ENCODE data around the gene ZNF574. TPM values are rescaled to one million over a fixed set of nuclear protein-coding genes. Genes with fewer than 3 reads are reported as not detected.

Gene ZNF574
- total and polyA plus RNA-seq, 2 donors from 2014 or later = 7.2 to 12.7 TPM

GRCh38 chr19:42121656-42122069 is 45.7 kb downstream of the ZNF574 start:
- no peak overlapping the region for H3K27ac ChIP-seq (ENCODE audit: low read depth in 2 of 2, low read length in 2 of 2)
- TF ChIP-seq CTCF (IDR thresholded peaks at IDR 0.05; ENCODE audit: borderline replicate concordance, extremely low read depth, insufficient read depth) = no peak
- intact Hi-C loops (cut with DNase I) = no loop called here
- no peaks in the 10 kb centered on the region for H3K27me3 ChIP-seq (ENCODE audit: control insufficient read depth, insufficient read depth, low read length)
- H3K36me3 ChIP-seq (ENCODE audit: control insufficient read depth in 2 of 3, insufficient read depth in 3 of 3, low read length in 3 of 3) = no peaks in the 10 kb centered on the region
- FAIRE-seq (no peak), DNase-seq (peak in 1 of 5 donors; percentile 77)
- H3K9ac ChIP-seq (ENCODE audit: low read length in 3 of 3) = no peak overlapping the region
- H3K4me1 ChIP-seq (ENCODE audit: control insufficient read depth in 2 of 3, insufficient read depth in 2 of 3, low read depth in 1 of 3, low read length in 3 of 3) = no peaks in the 10 kb centered on the region
- no peaks in the 10 kb centered on the region for H3K9me3 ChIP-seq (ENCODE audit: control insufficient read depth in 2 of 3, insufficient read depth in 1 of 3, low read length in 3 of 3)
- H3K4me3 ChIP-seq (ENCODE audit: low read length in 3 of 3) = no peak overlapping the region

- H3K4me1 ChIP-seq (ENCODE audit: control insufficient read depth in 2 of 3, insufficient read depth in 2 of 3, low read depth in 1 of 3, low read length in 3 of 3) = no peaks in the 10 kb centered on the region
- H3K36me3 ChIP-seq (ENCODE audit: control insufficient read depth in 2 of 3, insufficient read depth in 3 of 3, low read length in 3 of 3) = no peaks in the 10 kb centered on the region
- FAIRE-seq (no peak), DNase-seq (no peak)
- no peak overlapping the region for H3K9ac ChIP-seq (ENCODE audit: low read length in 3 of 3)
- TF ChIP-seq CTCF (IDR thresholded peaks at IDR 0.05; ENCODE audit: borderline replicate concordance, extremely low read depth, insufficient read depth) = no peak
- H3K27me3 ChIP-seq (ENCODE audit: control insufficient read depth, insufficient read depth, low read length) = no peaks in the 10 kb centered on the region
- H3K4me3 ChIP-seq (ENCODE audit: low read length in 3 of 3) = no peak overlapping the region
- no peaks in the 10 kb centered on the region for H3K9me3 ChIP-seq (ENCODE audit: control insufficient read depth in 2 of 3, insufficient read depth in 1 of 3, low read length in 3 of 3)
- intact Hi-C loops (cut with DNase I) = no loop called here
- no peak overlapping the region for H3K27ac ChIP-seq (ENCODE audit: low read depth in 2 of 2, low read length in 2 of 2)
These were observed 47.0 kb downstream of the ZNF574 start for GRCh38 chr19:42122691-42123607.

- FAIRE-seq (no peak), DNase-seq (no peak)
- no peak overlapping the region for H3K9ac ChIP-seq (ENCODE audit: low read length in 3 of 3)
- no peak overlapping the region for H3K4me3 ChIP-seq (ENCODE audit: low read length in 3 of 3)
- TF ChIP-seq CTCF (IDR thresholded peaks at IDR 0.05; ENCODE audit: borderline replicate concordance, extremely low read depth, insufficient read depth) = no peak
- no peaks in the 10 kb centered on the region for H3K36me3 ChIP-seq (ENCODE audit: control insufficient read depth in 2 of 3, insufficient read depth in 3 of 3, low read length in 3 of 3)
- intact Hi-C loops (cut with DNase I) = no loop called here
- no peaks in the 10 kb centered on the region for H3K27me3 ChIP-seq (ENCODE audit: control insufficient read depth, insufficient read depth, low read length)
- no peak overlapping the region for H3K27ac ChIP-seq (ENCODE audit: low read depth in 2 of 2, low read length in 2 of 2)
- no peaks in the 10 kb centered on the region for H3K4me1 ChIP-seq (ENCODE audit: control insufficient read depth in 2 of 3, insufficient read depth in 2 of 3, low read depth in 1 of 3, low read length in 3 of 3)
- H3K9me3 ChIP-seq (ENCODE audit: control insufficient read depth in 2 of 3, insufficient read depth in 1 of 3, low read length in 3 of 3) = no peaks in the 10 kb centered on the region
These were observed 47.8 kb downstream of the ZNF574 start for GRCh38 chr19:42123765-42124164.
